Activated B cell treated with CpG ODN at 0.5 μM for 24 hours (primary cell): ENCODE results near the gene DDX10. TPM values are rescaled to one million over a fixed set of nuclear protein-coding genes. Genes with fewer than 3 reads are reported as not detected.

Source experiments
- ATAC-seq: fragments of 200-7000 bp; cut with Tn5 transposase; one replicate; pipeline ENCODE4 v1.10.0; 2021; ENCODE audit warnings: low read depth, mild to moderate bottlenecking, moderate library complexity
- CTCF ChIA-PET: fragments of 350-600 bp; sonication (Branson Sonifier 250); formaldehyde crosslinking; loops from one replicate; lab custom pipeline; 2021; ENCODE audit warnings: antibody characterized with exemption; lab: Charles Lee
- POLR2A ChIA-PET: fragments of 350-600 bp; sonication (Branson Sonifier 250); formaldehyde crosslinking; loops from one replicate; lab custom pipeline; 2021; ENCODE audit warnings: antibody characterized with exemption; lab: Charles Lee
- DNase-seq: peaks from one replicate; pipeline ENCODE4 v3.0.0; 2022
- H3K27ac Mint-ChIP-seq: one replicate; pipeline ENCODE4 v1.8.0; 2020; ENCODE audit warnings: mixed read lengths
- H3K27me3 Mint-ChIP-seq: one replicate; pipeline ENCODE4 v1.8.0; 2021; ENCODE audit warnings: mixed read lengths
- H3K36me3 Mint-ChIP-seq: one replicate; pipeline ENCODE4 v1.8.0; 2021; ENCODE audit warnings: low read depth, mixed read lengths
- H3K4me1 Mint-ChIP-seq: one replicate; pipeline ENCODE4 v1.8.0; 2021; ENCODE audit warnings: mixed read lengths
- H3K4me3 Mint-ChIP-seq: one replicate; pipeline ENCODE4 v1.8.0; 2020; ENCODE audit warnings: mild to moderate bottlenecking, mixed read lengths
- H3K9me3 Mint-ChIP-seq: one replicate; pipeline ENCODE4 v1.8.0; 2020; ENCODE audit warnings: mixed read lengths
- CTCF ChIP-seq: fragments of 200-600 bp; IDR thresholded peaks from one replicate; pipeline ENCODE4 v1.8.0; 2022; ENCODE audit warnings: antibody characterized with exemption, mild to moderate bottlenecking
- intact Hi-C: fragments of 100-400 bp; cut with micrococcal nuclease; formaldehyde crosslinking; loops from one replicate; pipeline ENCODE4 v1.15.1; 2024
- total RNA-seq: library from RNA; stranded (reverse); gene quantifications from 2 replicates; pipeline ENCODE4 v1.2.3, GENCODE V29; 2022

The DDX10 gene
- total RNA-seq, 1 donor from 2014 or later, result 43.3 TPM

GRCh38 chr11:108780119-108780518 is 115.2 kb downstream of the DDX10 start:
- DNase-seq, result no peak
- H3K27me3 Mint-ChIP-seq, result no peaks in the 10 kb centered on the region
- ATAC-seq, result peak; percentile 42
- no peak for TF ChIP-seq CTCF
- H3K4me1 Mint-ChIP-seq, result peaks cover 25% of the 10 kb centered on the region
- H3K4me3 Mint-ChIP-seq, result no peak overlapping the region
- no peak overlapping the region for H3K27ac Mint-ChIP-seq
- peaks cover 11% of the 10 kb centered on the region for H3K9me3 Mint-ChIP-seq
- CTCF ChIA-PET, result no interaction called here
- intact Hi-C loops, result no loop called here
- POLR2A ChIA-PET, result no interaction called here
- H3K36me3 Mint-ChIP-seq, result peaks cover 19% of the 10 kb centered on the region

GRCh38 chr11:108781946-108782345 is 117.1 kb downstream of the DDX10 start:
- CTCF ChIA-PET, result no interaction called here
- peaks cover 15% of the 10 kb centered on the region for H3K36me3 Mint-ChIP-seq
- DNase-seq (no peak), ATAC-seq (no peak)
- no peak overlapping the region for H3K4me3 Mint-ChIP-seq
- no peak for TF ChIP-seq CTCF
- intact Hi-C loops, result no loop called here
- peaks cover 11% of the 10 kb centered on the region for H3K9me3 Mint-ChIP-seq
- H3K4me1 Mint-ChIP-seq, result peaks cover 27% of the 10 kb centered on the region
- H3K27me3 Mint-ChIP-seq, result no peaks in the 10 kb centered on the region
- H3K27ac Mint-ChIP-seq, result no peak overlapping the region
- POLR2A ChIA-PET, result no interaction called here

GRCh38 chr11:108786281-108786990 is 121.6 kb downstream of the DDX10 start:
- Mint-ChIP-seq H3K4me3 (no peak overlapping the region), H3K4me1 (peaks cover 33% of the 10 kb centered on the region), H3K36me3 (peaks cover 6% of the 10 kb centered on the region), H3K27ac (no peak overlapping the region), H3K27me3 (no peaks in the 10 kb centered on the region), H3K9me3 (peaks cover 5% of the 10 kb centered on the region)
- intact Hi-C loops, result no loop called here
- no peak for DNase-seq
- ChIA-PET POLR2A (no interaction called here), CTCF (no interaction called here)
- TF ChIP-seq CTCF, result no peak
- ATAC-seq, result no peak

GRCh38 chr11:108787105-108787504 is 122.2 kb downstream of the DDX10 start:
- CTCF ChIA-PET, result no interaction called here
- peaks cover 5% of the 10 kb centered on the region for H3K9me3 Mint-ChIP-seq
- POLR2A ChIA-PET, result no interaction called here
- H3K27ac Mint-ChIP-seq, result no peak overlapping the region
- H3K27me3 Mint-ChIP-seq, result no peaks in the 10 kb centered on the region
- H3K4me3 Mint-ChIP-seq, result no peak overlapping the region
- DNase-seq (no peak), ATAC-seq (no peak)
- intact Hi-C loops, result no loop called here
- peaks cover 33% of the 10 kb centered on the region for H3K4me1 Mint-ChIP-seq
- no peak for TF ChIP-seq CTCF
- H3K36me3 Mint-ChIP-seq, result peaks cover 6% of the 10 kb centered on the region

- CTCF ChIA-PET, result no interaction called here
- DNase-seq, result no peak
- no peak for TF ChIP-seq CTCF
- no peak overlapping the region for H3K27ac Mint-ChIP-seq
- POLR2A ChIA-PET, result no interaction called here
- H3K4me1 Mint-ChIP-seq, result peaks cover 29% of the 10 kb centered on the region
- peaks cover 4% of the 10 kb centered on the region for H3K9me3 Mint-ChIP-seq
- no peak overlapping the region for H3K4me3 Mint-ChIP-seq
- intact Hi-C loops, result no loop called here
- no peaks in the 10 kb centered on the region for H3K27me3 Mint-ChIP-seq
- H3K36me3 Mint-ChIP-seq, result peaks cover 3% of the 10 kb centered on the region
- ATAC-seq, result no peak
Observed at GRCh38 chr11:108788565-108789199, 123.8 kb downstream of the DDX10 start.
